Measurements from ENCODE around the gene ACADSB. TPM values are rescaled to one million over a fixed set of nuclear protein-coding genes. Genes with fewer than 3 reads are reported as not detected.

ACADSB gene
- total and polyA plus RNA-seq, 7 donors: 9.8 to 50.1 (median 37.4) TPM

DNA sequence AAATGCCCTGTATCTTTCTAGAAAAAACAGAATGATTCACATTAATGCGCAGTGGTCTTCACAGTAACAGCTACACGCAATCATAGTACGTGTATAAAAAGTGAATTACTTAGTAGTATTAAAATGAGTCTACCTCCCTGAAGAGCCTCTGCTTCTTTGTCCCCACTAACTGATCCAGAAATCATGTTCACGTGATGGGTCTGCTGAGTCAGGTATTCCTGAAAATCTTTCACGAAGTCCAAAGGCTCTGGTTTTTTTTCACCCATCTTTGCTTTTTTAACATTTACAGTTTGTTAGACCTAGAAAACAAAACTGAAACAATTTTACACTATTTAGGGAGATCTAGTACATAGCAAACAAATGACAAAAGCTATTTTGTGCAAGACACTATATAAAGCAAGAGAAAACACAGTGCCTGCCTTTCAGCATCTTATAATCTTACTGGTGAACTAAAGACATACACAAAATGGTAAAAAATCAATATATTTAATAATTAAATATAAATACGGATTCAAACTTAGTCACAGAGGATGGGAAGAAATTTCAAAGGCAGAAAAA is 10.4 kb upstream of the ACADSB start:
- no peaks in the 10 kb centered on the region for H3K9me3 ChIP-seq
- ATAC-seq: no peak
- H3K36me3 ChIP-seq (ENCODE audit: insufficient read depth in 1 of 2, low read depth in 1 of 2): peaks cover 11 to 56% of the 10 kb centered on the region in 2 donors
- DNase-seq: no peak
- H3K4me3 ChIP-seq: no peak overlapping the region
- H3K27ac ChIP-seq: no peak overlapping the region
- H3K4me1 ChIP-seq: peaks cover 9% of the 10 kb centered on the region
- TF ChIP-seq, protein P1, sequence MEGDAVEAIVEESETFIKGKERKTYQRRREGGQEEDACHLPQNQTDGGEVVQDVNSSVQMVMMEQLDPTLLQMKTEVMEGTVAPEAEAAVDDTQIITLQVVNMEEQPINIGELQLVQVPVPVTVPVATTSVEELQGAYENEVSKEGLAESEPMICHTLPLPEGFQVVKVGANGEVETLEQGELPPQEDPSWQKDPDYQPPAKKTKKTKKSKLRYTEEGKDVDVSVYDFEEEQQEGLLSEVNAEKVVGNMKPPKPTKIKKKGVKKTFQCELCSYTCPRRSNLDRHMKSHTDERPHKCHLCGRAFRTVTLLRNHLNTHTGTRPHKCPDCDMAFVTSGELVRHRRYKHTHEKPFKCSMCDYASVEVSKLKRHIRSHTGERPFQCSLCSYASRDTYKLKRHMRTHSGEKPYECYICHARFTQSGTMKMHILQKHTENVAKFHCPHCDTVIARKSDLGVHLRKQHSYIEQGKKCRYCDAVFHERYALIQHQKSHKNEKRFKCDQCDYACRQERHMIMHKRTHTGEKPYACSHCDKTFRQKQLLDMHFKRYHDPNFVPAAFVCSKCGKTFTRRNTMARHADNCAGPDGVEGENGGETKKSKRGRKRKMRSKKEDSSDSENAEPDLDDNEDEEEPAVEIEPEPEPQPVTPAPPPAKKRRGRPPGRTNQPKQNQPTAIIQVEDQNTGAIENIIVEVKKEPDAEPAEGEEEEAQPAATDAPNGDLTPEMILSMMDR (IDR thresholded peaks at IDR 0.05): no peak
- no peaks in the 10 kb centered on the region for H3K27me3 ChIP-seq (ENCODE audit: insufficient read depth in 3 of 3, low read length in 2 of 3)
- WGBS, 3 donors: 80 to 87% (median 83%) methylated on average over 6 of the region's 6 CpGs
- intact Hi-C loops (cut with DNase I): no loop called here

GRCh38 chr10:122998934-122999333 is 9.9 kb upstream of the ACADSB start:
- Histone ChIP-seq H3K9me3 (no peaks in the 10 kb centered on the region), H3K27me3 (ENCODE audit: insufficient read depth in 3 of 3, low read length in 2 of 3) (no peaks in the 10 kb centered on the region), H3K4me3 (no peak overlapping the region), H3K4me1 (peaks cover 9% of the 10 kb centered on the region), H3K36me3 (ENCODE audit: insufficient read depth in 1 of 2, low read depth in 1 of 2) (peaks cover 10 to 51% of the 10 kb centered on the region in 2 donors), H3K27ac (no peak overlapping the region)
- ATAC-seq (no peak), DNase-seq (no peak)
- intact Hi-C loops (cut with DNase I): no loop called here
- TF ChIP-seq, protein P1 (IDR thresholded peaks at IDR 0.05): no peak
- WGBS, 3 donors: 98 to 99% (median 98%) methylated on average over 3 of the region's 3 CpGs

DNA sequence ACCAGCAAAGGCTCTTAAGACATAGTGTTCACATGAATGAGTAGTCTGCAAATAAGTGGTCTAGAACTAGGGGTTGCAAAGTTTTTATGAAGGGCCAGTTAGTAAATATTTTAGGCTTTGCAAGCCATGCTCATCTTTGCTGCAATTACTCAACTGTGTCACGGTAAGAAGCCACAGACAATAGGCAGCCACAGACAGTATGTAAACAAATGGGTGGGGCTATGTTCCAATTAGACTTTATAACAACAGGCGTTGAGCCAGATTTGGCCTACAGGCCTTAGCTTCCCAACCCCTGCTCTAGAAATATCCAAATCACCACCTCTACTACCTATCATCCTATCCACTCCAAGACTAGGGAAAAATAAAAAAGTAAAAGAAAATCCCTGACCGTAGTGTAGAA is 9.5 kb upstream of the ACADSB start:
- Histone ChIP-seq H3K4me3 (no peak overlapping the region), H3K27me3 (ENCODE audit: insufficient read depth in 3 of 3, low read length in 2 of 3) (no peaks in the 10 kb centered on the region), H3K36me3 (ENCODE audit: insufficient read depth in 1 of 2, low read depth in 1 of 2) (peaks cover 7 to 47% of the 10 kb centered on the region in 2 donors), H3K9me3 (no peaks in the 10 kb centered on the region), H3K4me1 (peaks cover 12% of the 10 kb centered on the region), H3K27ac (no peak overlapping the region)
- TF ChIP-seq, protein P1 (IDR thresholded peaks at IDR 0.05): no peak
- ATAC-seq: no peak
- intact Hi-C loops (cut with DNase I): no loop called here
- DNase-seq: no peak
- 71 to 82% (median 73%) methylated on average over 3 of the region's 3 CpGs for WGBS, 3 donors

DNA sequence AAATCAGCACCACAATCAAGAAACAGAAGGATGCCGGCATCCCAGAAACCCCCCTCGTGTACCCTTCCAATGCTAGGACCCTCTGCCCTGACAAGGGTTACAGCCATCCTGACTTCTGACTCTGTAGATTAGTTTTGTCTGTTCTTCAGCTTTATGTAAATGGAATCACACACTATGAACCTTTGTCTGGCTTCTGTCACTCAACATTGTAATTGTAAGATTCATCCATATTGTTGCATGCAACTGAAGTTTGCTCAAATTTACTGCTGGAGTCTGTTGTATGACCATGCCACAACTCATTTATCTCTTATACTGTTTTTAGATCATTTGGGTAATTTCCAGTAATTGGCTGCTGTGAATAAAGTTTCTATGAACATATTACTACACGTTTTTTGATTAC is 8.7 kb upstream of the ACADSB start:
- no peak overlapping the region for H3K4me3 ChIP-seq
- DNase-seq: no peak
- intact Hi-C loops (cut with DNase I): no loop called here
- 82 to 88% (median 86%) methylated on average over 3 of the region's 3 CpGs for WGBS, 3 donors
- peaks cover 20% of the 10 kb centered on the region for H3K4me1 ChIP-seq
- no peaks in the 10 kb centered on the region for H3K27me3 ChIP-seq (ENCODE audit: insufficient read depth in 3 of 3, low read length in 2 of 3)
- H3K27ac ChIP-seq: no peak overlapping the region
- no peak for ATAC-seq
- H3K9me3 ChIP-seq: no peaks in the 10 kb centered on the region
- peaks cover 7 to 38% of the 10 kb centered on the region in 2 donors for H3K36me3 ChIP-seq (ENCODE audit: insufficient read depth in 1 of 2, low read depth in 1 of 2)
- TF ChIP-seq, protein P1 (IDR thresholded peaks at IDR 0.05): no peak

DNA sequence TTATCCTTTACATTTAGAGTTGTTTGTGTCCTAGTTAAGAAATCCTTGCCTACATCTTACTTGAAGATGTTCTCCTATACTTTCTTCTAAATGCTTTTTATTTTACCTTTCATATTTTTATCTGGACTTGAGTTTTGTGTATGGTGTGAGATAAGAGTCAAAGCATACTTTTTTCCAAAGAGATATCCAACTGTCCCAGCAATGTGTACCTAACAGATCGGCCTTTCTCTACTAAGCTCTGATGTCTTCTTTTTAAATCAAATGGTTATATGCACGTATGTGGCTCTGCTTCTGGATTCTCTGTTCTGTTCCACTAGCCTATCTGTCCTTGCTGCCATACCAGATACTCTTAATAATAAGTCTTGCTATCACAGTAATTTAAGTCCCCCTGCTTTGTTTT is 7.4 kb upstream of the ACADSB start:
- H3K4me3 ChIP-seq: no peak overlapping the region
- TF ChIP-seq, protein P1 (IDR thresholded peaks at IDR 0.05): no peak
- intact Hi-C loops (cut with DNase I): no loop called here
- H3K9me3 ChIP-seq: no peaks in the 10 kb centered on the region
- peaks cover 2 to 26% of the 10 kb centered on the region in 2 donors for H3K36me3 ChIP-seq (ENCODE audit: insufficient read depth in 1 of 2, low read depth in 1 of 2)
- 93 to 100% (median 95%) methylated on average over 2 of the region's 2 CpGs for WGBS, 3 donors
- no peak overlapping the region for H3K27ac ChIP-seq
- DNase-seq: no peak
- ATAC-seq: no peak
- H3K27me3 ChIP-seq (ENCODE audit: insufficient read depth in 3 of 3, low read length in 2 of 3): no peaks in the 10 kb centered on the region
- H3K4me1 ChIP-seq: peaks cover 30% of the 10 kb centered on the region

All from psoas muscle (tissue), 8 donors.